ENCODE results near the gene SPIN3. TPM values are rescaled to one million over a fixed set of nuclear protein-coding genes. Genes with fewer than 3 reads are reported as not detected.

SPIN3 gene
- total and polyA plus RNA-seq, 2 of the 8 experiments (the other 6 are each of a cell fraction or from before 2014, with no cell fraction given), result 9.1 to 13.3 TPM

GRCh38 chrX:56974408-56974807, 20.9 kb downstream of the SPIN3 start:
- ChIA-PET POLR2A (ENCODE audit: partially characterized antibody) (no interaction called here), CTCF (ENCODE audit: partially characterized antibody) (no interaction called here)
- H3K79me2 ChIP-seq (ENCODE audit: control insufficient read depth in 1 of 2, insufficient read depth in 2 of 2, low read length in 2 of 2), result no peaks in the 10 kb centered on the region
- no peak overlapping the region for H3K27ac ChIP-seq (ENCODE audit: low read depth, low read length)
- H4K20me1 ChIP-seq (replicated peaks in 1 of 2; ENCODE audit: control insufficient read depth in 1 of 2, insufficient read depth in 2 of 2, low read length in 2 of 2), result no peaks in the 10 kb centered on the region
- no peak overlapping the region for H2BK120ac ChIP-seq (replicated peaks; ENCODE audit: low read depth, low read length)
- H2BK15ac ChIP-seq (ENCODE audit: low read length), result no peak overlapping the region
- TF ChIP-seq CEBPB (IDR thresholded peaks at IDR 0.05; ENCODE audit: low read depth, low read length) (no peak), ZNF274 (IDR thresholded peaks at IDR 0.05; ENCODE audit: borderline replicate concordance, extremely low read depth, low read length) (no peak), RXRA (IDR thresholded peaks at IDR 0.05; ENCODE audit: insufficient read depth, low read depth, low read length) (no peak), SIRT6 (IDR thresholded peaks at IDR 0.05; ENCODE audit: low read length) (no peak), POLR2A (IDR thresholded peaks at IDR 0.05; ENCODE audit: control extremely low read depth in 1 of 2, low read depth in 2 of 2, low read length in 2 of 2) (no peak), TBP (IDR thresholded peaks at IDR 0.05; ENCODE audit: low read depth, low read length) (no peak)
- H3K4me1 ChIP-seq (replicated peaks in 1 of 4; ENCODE audit: control insufficient read depth in 3 of 4, insufficient read depth in 4 of 4, low read length in 3 of 4), result no peaks in the 10 kb centered on the region
- H3K4me3 ChIP-seq (ENCODE audit: extremely low read depth in 1 of 4, insufficient read depth in 2 of 4, low read depth in 3 of 4, low read length in 4 of 4), result no peak overlapping the region
- DNase-seq (ENCODE audit: low read depth in 1 of 2, low spot score in 2 of 2) (no peak), FAIRE-seq (no peak)
- no peak overlapping the region for H2BK20ac ChIP-seq (ENCODE audit: low read length)
- H3K27me3 ChIP-seq (replicated peaks in 1 of 4; ENCODE audit: control insufficient read depth in 3 of 4, extremely low read depth in 1 of 4, insufficient read depth in 3 of 4, low read length in 3 of 4), result no peaks in the 10 kb centered on the region
- no peak overlapping the region for H3K14ac ChIP-seq (ENCODE audit: insufficient read length)
- H3K9ac ChIP-seq (replicated peaks in 1 of 4; ENCODE audit: extremely low read depth in 1 of 4, low read depth in 3 of 4, low read length in 3 of 4), result no peak overlapping the region
- H2BK5ac ChIP-seq (ENCODE audit: low read depth, low read length), result no peak overlapping the region
- H3K4me2 ChIP-seq (ENCODE audit: insufficient read depth in 1 of 2, low read depth in 2 of 2, low read length in 2 of 2), result no peak overlapping the region
- WGBS, 2 experiments (ENCODE audit: extremely low coverage in 1 of 2, insufficient coverage in 1 of 2, insufficient read length in 1 of 2, insufficient replicate concordance in 2 of 2, low coverage in 1 of 2, low lambda C conversion rate in 2 of 2, missing lambda C conversion rate in 1 of 2), result 100% methylated on average over 3 of the region's 3 CpGs; no CpG with 5 or more reads in 1 of the 2 experiments
- H2AFZ ChIP-seq (ENCODE audit: low read length), result no peak overlapping the region
- H3K23ac ChIP-seq (ENCODE audit: insufficient read length), result no peak overlapping the region
- no peak overlapping the region for H4K8ac ChIP-seq (ENCODE audit: extremely low read depth, insufficient read depth, low read length)
- H3K56ac ChIP-seq (replicated peaks; ENCODE audit: insufficient read length, low read depth, low read length), result no peak overlapping the region
- no peaks in the 10 kb centered on the region for H3K23me2 ChIP-seq (ENCODE audit: low read depth, low read length)
- H3K79me1 ChIP-seq (ENCODE audit: low read depth, low read length), result no peaks in the 10 kb centered on the region
- H3K36me3 ChIP-seq (ENCODE audit: control insufficient read depth in 2 of 4, insufficient read depth in 4 of 4, low read length in 3 of 4), result peaks cover 0 to 21% (median 8%) of the 10 kb centered on the region in 4 experiments; a peak in 3 of 8 replicates
- no peak overlapping the region for H3K18ac ChIP-seq (ENCODE audit: extremely low read depth, low read length)
- H4K91ac ChIP-seq (replicated peaks; ENCODE audit: insufficient read length, low read length), result no peak overlapping the region
- no peak overlapping the region for H2AK5ac ChIP-seq (ENCODE audit: low read depth, low read length)
- no peak overlapping the region for H4K5ac ChIP-seq (ENCODE audit: insufficient read length, low read depth, low read length)
- H2BK12ac ChIP-seq (ENCODE audit: low read depth, low read length), result no peak overlapping the region
- H3K4ac ChIP-seq (replicated peaks; ENCODE audit: insufficient read length, low read depth, low read length), result no peak overlapping the region
- H3K9me3 ChIP-seq (ENCODE audit: insufficient read depth in 2 of 2, low read depth in 1 of 2, low read length in 1 of 2), result no peaks in the 10 kb centered on the region

Data from H1 (cell line).